Measurements from ENCODE around the gene DZIP1.

Gene DZIP1

GRCh38 chr13:95544293-95544692 lies 100.2 kb downstream of the DZIP1 start:
- no peak overlapping the region for H3K27ac ChIP-seq
- TF ChIP-seq ZFX (IDR thresholded peaks at IDR 0.05), result no peak
- TF ChIP-seq CTCF (conservative IDR thresholded peaks at IDR 0.05), result no peak

GRCh38 chr13:95541911-95542474 lies 102.5 kb downstream of the DZIP1 start:
- TF ChIP-seq ZFX (IDR thresholded peaks at IDR 0.05) (no peak), CTCF (conservative IDR thresholded peaks at IDR 0.05) (no peak)

GRCh38 chr13:95541308-95541707 lies 103.2 kb downstream of the DZIP1 start:
- no peak for TF ChIP-seq ZFX (IDR thresholded peaks at IDR 0.05)
- TF ChIP-seq CTCF (conservative IDR thresholded peaks at IDR 0.05), result no peak
- H3K27ac ChIP-seq, result peak overlapping the region; percentile 14; the same call in 1 of the 2 replicates

More at GRCh38 chr13:95541911-95542474, 102.5 kb downstream of the DZIP1 start:
- no peak overlapping the region for H3K27ac ChIP-seq

GRCh38 chr13:95540888-95541287 lies 103.6 kb downstream of the DZIP1 start:
- TF ChIP-seq ZFX (IDR thresholded peaks at IDR 0.05) (no peak), CTCF (conservative IDR thresholded peaks at IDR 0.05) (no peak)
- H3K27ac ChIP-seq, result peak overlapping the region; percentile 14; the same call in 1 of the 2 replicates

GRCh38 chr13:95536632-95537241 lies 107.8 kb downstream of the DZIP1 start:
- TF ChIP-seq CTCF (conservative IDR thresholded peaks at IDR 0.05), result peak; percentile 71
- no peak for TF ChIP-seq ZFX (IDR thresholded peaks at IDR 0.05)

GRCh38 chr13:95535243-95535642 lies 109.3 kb downstream of the DZIP1 start:
- no peak for TF ChIP-seq CTCF (conservative IDR thresholded peaks at IDR 0.05)
- TF ChIP-seq ZFX (IDR thresholded peaks at IDR 0.05), result no peak
- H3K27ac ChIP-seq, result peak overlapping the region; percentile 38; the same call in 1 of the 2 replicates

More at GRCh38 chr13:95536632-95537241, 107.8 kb downstream of the DZIP1 start:
- no peak overlapping the region for H3K27ac ChIP-seq

- TF ChIP-seq ZFX (IDR thresholded peaks at IDR 0.05) (no peak), CTCF (conservative IDR thresholded peaks at IDR 0.05) (no peak)
- no peak overlapping the region for H3K27ac ChIP-seq
These were observed 110.9 kb downstream of the DZIP1 start for GRCh38 chr13:95533545-95534160.

Data from C4-2B (cell line).